Glutamatergic neuron (in vitro differentiated cells): ENCODE measurements around the gene KLHDC7A. TPM values are rescaled to one million over a fixed set of nuclear protein-coding genes. Genes with fewer than 3 reads are reported as not detected.

Experiments
- DNase-seq: peaks from one replicate; pipeline ENCODE4 v3.0.0; 2022
- H3K27ac Mint-ChIP-seq: one replicate; pipeline ENCODE4 v1.8.0; 2020; ENCODE audit warnings: mild to moderate bottlenecking, mixed read lengths, inconsistent platforms; ENCODE audit not compliant: unreplicated experiment
- H3K27me3 Mint-ChIP-seq: one replicate; pipeline ENCODE4 v1.8.0; 2020; ENCODE audit warnings: mild to moderate bottlenecking, moderate library complexity, mixed read lengths, inconsistent platforms; ENCODE audit not compliant: unreplicated experiment
- H3K36me3 Mint-ChIP-seq: one replicate; pipeline ENCODE4 v1.8.0; 2020; ENCODE audit warnings: mild to moderate bottlenecking, mixed read lengths, inconsistent platforms; ENCODE audit not compliant: unreplicated experiment
- H3K4me1 Mint-ChIP-seq: one replicate; pipeline ENCODE4 v1.8.0; 2020; ENCODE audit warnings: mild to moderate bottlenecking, low read depth, mixed read lengths, inconsistent platforms; ENCODE audit not compliant: unreplicated experiment
- H3K4me3 Mint-ChIP-seq: one replicate; pipeline ENCODE4 v1.8.0; 2020; ENCODE audit warnings: mild to moderate bottlenecking, mixed read lengths, inconsistent platforms; ENCODE audit not compliant: unreplicated experiment
- H3K9me3 Mint-ChIP-seq: one replicate; pipeline ENCODE4 v1.8.0; 2020; ENCODE audit warnings: mild to moderate bottlenecking, moderate library complexity, mixed read lengths, inconsistent platforms; ENCODE audit not compliant: unreplicated experiment
- CTCF ChIP-seq: fragments of 200-600 bp; sonication (generic); IDR thresholded peaks from one replicate; pipeline ENCODE4 v1.5.0; 2021; ENCODE audit not compliant: partially characterized antibody, unreplicated experiment
- total RNA-seq: library from RNA; stranded (reverse); fragmentation: NEBNext Ultra II Directional; extraction: Animal tissue kit (Norgen Biotek cat#: 25700); gene quantifications from one replicate; pipeline ENCODE4 v1.2.1, GENCODE V29; 2021; ENCODE audit not compliant: unreplicated experiment

KLHDC7A gene
- total RNA-seq, 1 donor from 2014 or later, result not detected

GRCh38 chr1:18444563-18444962 lies 36.2 kb upstream of the KLHDC7A start:
- Mint-ChIP-seq H3K27ac (no peak overlapping the region), H3K9me3 (peaks cover 3% of the 10 kb centered on the region), H3K4me1 (no peaks in the 10 kb centered on the region), H3K27me3 (no peaks in the 10 kb centered on the region), H3K36me3 (peaks cover 11% of the 10 kb centered on the region), H3K4me3 (no peak overlapping the region)
- TF ChIP-seq CTCF, result no peak
- no peak for DNase-seq

- TF ChIP-seq CTCF, result no peak
- Mint-ChIP-seq H3K36me3 (peaks cover 11% of the 10 kb centered on the region), H3K27ac (no peak overlapping the region), H3K9me3 (peaks cover 3% of the 10 kb centered on the region), H3K27me3 (no peaks in the 10 kb centered on the region), H3K4me3 (no peak overlapping the region), H3K4me1 (no peaks in the 10 kb centered on the region)
- DNase-seq, result no peak
Observed at GRCh38 chr1:18446751-18447150, 34.0 kb upstream of the KLHDC7A start.

GRCh38 chr1:18447509-18448220 lies 33.1 kb upstream of the KLHDC7A start:
- Mint-ChIP-seq H3K9me3 (peaks cover 3% of the 10 kb centered on the region), H3K4me3 (no peak overlapping the region), H3K27me3 (no peaks in the 10 kb centered on the region), H3K4me1 (no peaks in the 10 kb centered on the region), H3K27ac (no peak overlapping the region), H3K36me3 (peaks cover 11% of the 10 kb centered on the region)
- TF ChIP-seq CTCF, result no peak
- DNase-seq, result no peak

GRCh38 chr1:18448889-18449288 lies 31.8 kb upstream of the KLHDC7A start:
- peaks cover 7% of the 10 kb centered on the region for H3K4me1 Mint-ChIP-seq
- DNase-seq, result no peak
- H3K36me3 Mint-ChIP-seq, result peaks cover 11% of the 10 kb centered on the region
- peaks cover 3% of the 10 kb centered on the region for H3K9me3 Mint-ChIP-seq
- no peak overlapping the region for H3K4me3 Mint-ChIP-seq
- no peak overlapping the region for H3K27ac Mint-ChIP-seq
- H3K27me3 Mint-ChIP-seq, result no peaks in the 10 kb centered on the region
- TF ChIP-seq CTCF, result no peak

- H3K27ac Mint-ChIP-seq, result no peak overlapping the region
- no peak for DNase-seq
- H3K9me3 Mint-ChIP-seq, result no peaks in the 10 kb centered on the region
- H3K36me3 Mint-ChIP-seq, result no peaks in the 10 kb centered on the region
- H3K27me3 Mint-ChIP-seq, result no peaks in the 10 kb centered on the region
- H3K4me1 Mint-ChIP-seq, result peaks cover 7% of the 10 kb centered on the region
- no peak for TF ChIP-seq CTCF
- no peak overlapping the region for H3K4me3 Mint-ChIP-seq
Observed at GRCh38 chr1:18452550-18452949, 28.2 kb upstream of the KLHDC7A start.
